ENCODE measurements around the gene GRIK5. TPM values are rescaled to one million over a fixed set of nuclear protein-coding genes. Genes with fewer than 3 reads are reported as not detected.
"Not testable (repeated sequence)": the region's sequence is repeated elsewhere in the genome, so short reads cannot be mapped to it uniquely, and the experiment has no call there.

Gene GRIK5
- total RNA-seq: 9.8 TPM

GRCh38 chr19:42069619-42070351 is at the start of gene GRIK5:
Gene GRIK5, minus strand, starts transcription at chr19:42070206. Its CDS starts 4,436 bp downstream, at chr19:42065770.
- DNase-seq (ENCODE audit: low spot score): no peak

- no peak for DNase-seq (ENCODE audit: low spot score)
Measured at GRCh38 chr19:42117076-42117475, 47.1 kb upstream of the GRIK5 start.

DNA sequence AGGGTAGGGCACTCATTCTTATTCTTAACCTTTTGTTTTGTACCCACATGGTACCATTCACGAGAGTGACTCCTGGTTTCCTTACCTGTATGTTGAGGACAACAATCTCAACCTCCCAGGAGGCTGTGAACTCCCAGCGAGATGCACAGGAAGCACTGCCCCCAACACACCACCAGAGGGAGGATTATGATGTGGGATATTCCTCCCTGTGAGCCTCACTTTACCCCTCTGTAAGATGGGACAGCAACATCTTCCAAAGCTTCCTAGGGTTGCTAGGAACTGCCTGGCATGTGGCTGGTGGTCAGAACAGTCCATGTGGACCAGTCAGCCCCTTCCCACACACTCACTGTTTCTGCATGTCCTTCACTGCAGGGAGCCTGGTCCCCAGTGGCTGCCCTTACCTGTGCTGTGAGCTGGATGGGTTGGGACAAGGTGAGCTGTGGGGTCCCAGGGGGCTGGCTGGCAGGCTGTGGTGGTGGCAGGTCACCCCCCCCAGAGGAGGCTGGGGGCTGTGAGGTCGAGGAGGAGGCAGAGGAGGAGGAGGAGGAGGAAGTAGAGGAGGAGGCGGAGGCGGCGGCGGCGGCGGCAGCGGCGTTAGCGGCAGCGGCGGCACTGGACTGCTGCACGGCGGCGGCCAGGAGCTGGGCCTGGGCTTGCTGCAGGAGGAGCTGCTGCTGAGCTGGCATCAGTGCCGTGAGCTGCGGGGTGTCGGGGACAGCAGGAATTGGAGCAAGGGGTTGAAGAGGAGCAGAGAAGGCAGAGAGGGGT is 46.5 kb upstream of the GRIK5 start:
- DNase-seq (ENCODE audit: low spot score): no peak

GRCh38 chr19:42115705-42116104 is 45.7 kb upstream of the GRIK5 start:
- no peak for DNase-seq (ENCODE audit: low spot score)

GRCh38 chr19:42115219-42115618 is 45.2 kb upstream of the GRIK5 start:
- no peak for DNase-seq (ENCODE audit: low spot score)

DNA sequence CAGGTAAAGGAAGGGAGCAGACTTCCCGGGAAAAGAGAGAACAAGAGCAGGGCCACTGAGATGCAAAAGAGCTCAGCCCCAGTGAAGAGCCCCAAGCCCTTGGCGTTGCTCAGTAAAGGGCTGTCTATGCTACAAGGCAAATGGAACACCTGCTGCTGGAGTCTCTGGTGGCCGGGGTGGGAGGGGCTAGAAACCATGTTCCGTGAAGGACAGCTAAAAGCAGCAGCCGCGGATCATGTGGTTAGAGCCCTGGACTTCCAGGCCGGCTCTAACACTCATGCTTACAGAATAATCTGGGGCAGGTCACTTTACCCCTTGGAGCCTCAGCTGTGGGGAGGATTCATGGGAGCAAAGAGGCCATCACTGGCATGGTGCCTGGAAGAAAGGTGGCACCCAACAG is 44.4 kb upstream of the GRIK5 start:
- DNase-seq (ENCODE audit: low spot score): no peak

- DNase-seq (ENCODE audit: low spot score): no peak
Measured at GRCh38 chr19:42113641-42114348, 43.8 kb upstream of the GRIK5 start.

- no peak for DNase-seq (ENCODE audit: low spot score)
Measured at GRCh38 chr19:42111811-42112210, 41.8 kb upstream of the GRIK5 start.

DNA sequence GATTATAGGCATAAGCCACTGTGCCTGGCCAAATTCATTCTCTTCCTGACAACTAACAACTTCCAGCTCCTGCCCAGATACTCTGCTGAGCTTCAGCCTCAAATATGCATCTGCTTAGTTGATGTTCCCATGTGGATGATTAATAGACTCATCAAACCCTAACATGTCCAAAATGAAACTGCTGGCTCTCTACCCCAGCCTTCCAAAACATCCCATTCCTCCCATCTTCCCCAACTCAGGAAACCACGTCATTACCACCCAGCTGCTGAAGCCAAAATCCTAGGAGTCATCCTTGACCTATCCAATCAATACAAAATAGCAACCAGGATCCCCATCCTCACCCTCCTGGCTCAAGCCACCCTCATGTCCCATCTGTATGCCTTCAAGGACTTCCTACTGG is 41.4 kb upstream of the GRIK5 start:
- no peak for DNase-seq (ENCODE audit: low spot score)

DNA sequence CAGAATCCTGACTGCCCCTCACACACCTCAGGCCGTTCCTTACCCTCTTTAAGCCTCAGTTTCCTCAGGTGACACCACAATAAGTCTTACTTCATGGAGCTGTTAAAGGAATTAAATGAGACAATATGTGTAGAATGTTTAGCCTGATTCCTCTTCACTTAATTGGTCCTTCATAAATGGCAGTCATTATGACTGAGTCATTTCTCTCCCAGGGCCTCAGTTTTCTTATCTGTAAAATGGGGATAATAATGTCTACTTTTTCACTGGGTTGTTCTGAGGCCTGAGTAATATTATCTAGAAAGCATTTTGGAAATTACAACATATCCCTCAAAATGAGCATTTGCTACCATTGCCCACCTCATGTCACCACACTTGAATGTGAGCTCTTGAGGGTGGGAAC is 40.7 kb upstream of the GRIK5 start:
- DNase-seq (ENCODE audit: low spot score): no peak

DNA sequence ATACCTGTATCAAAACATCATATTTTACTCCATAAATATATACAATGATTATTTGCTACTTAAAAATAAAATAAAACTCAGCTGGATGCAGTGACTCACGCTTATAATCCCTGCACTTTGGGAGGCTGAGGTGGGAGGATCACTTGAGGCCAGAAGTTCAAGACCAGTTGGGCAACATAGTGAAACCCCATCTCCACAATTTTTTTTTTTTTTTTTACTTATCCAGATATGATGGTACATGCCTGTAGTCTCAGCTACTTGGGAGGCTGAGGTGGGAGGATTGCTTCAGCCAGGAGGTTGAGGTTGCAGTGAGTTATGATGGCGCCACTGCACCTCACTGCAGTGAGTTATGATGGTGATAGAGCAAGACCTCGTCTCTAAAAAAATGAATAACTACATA is 39.9 kb upstream of the GRIK5 start:
- no peak for DNase-seq (ENCODE audit: low spot score)

DNA sequence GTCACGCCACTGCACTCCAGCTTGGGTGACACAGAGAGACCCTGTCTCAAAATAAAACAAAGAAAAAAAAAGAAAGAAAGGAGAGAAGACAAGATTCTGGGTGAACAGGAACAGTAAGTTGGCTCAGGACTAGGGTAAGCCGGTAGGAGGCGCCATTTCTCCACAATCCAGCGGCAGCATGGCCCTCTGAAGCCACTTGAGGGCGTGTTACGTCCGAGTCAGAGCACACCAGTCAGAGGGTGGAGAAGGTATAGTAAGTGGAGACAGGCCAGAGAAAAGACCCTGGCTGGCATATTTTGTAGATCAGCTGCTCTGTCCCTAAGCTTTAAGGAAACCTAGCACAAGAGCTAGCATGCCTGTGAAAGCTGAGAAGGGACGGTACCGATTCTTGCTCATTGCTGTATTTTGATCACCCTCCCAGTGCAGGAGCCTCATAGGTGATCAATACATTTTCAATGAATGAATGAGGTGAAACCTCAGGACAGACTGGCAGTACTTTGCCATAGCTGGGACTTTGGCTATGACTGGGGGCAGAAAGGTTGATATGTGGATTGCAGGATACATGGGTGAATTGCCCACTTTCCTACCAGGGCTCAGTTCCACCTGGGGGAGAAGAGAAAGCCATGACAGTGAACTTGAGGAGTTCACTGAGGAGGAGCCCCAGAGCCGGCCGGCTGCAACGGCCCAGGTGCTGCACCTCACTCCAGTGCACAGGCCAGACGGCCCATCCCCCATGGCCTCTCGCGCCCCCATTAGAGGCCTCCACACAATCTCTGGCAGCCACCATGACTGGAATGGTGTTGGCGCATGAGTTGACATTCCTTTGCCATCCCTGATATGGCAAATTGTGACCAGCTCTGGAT is 38.8 kb upstream of the GRIK5 start:
- peak; percentile 85 for DNase-seq (ENCODE audit: low spot score)

GRCh38 chr19:42105368-42105767 is 35.4 kb upstream of the GRIK5 start:
- DNase-seq (ENCODE audit: low spot score): no peak

- no peak for DNase-seq (ENCODE audit: low spot score)
Measured at GRCh38 chr19:42102877-42103276, 32.9 kb upstream of the GRIK5 start.

DNA sequence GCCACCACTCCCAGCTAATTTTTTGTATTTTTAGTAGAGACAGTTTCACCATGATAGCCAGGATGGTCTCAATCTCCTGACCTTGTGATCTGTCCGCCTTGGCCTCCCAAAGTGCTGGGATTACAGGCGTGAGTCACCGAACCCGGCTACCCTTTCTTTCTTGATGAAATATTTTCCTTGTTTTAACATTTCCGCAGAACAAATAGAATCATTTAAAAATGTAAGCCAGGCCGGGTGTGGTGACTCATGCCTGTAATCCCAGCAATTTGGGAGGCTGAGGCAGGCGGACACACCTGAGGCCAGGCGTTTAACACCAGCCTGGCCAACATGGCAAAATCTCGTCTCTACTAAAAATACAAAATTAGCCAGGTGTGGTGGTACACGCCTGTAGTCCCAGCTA is 30.2 kb upstream of the GRIK5 start:
- not testable (repeated sequence) for DNase-seq (ENCODE audit: low spot score)

DNA sequence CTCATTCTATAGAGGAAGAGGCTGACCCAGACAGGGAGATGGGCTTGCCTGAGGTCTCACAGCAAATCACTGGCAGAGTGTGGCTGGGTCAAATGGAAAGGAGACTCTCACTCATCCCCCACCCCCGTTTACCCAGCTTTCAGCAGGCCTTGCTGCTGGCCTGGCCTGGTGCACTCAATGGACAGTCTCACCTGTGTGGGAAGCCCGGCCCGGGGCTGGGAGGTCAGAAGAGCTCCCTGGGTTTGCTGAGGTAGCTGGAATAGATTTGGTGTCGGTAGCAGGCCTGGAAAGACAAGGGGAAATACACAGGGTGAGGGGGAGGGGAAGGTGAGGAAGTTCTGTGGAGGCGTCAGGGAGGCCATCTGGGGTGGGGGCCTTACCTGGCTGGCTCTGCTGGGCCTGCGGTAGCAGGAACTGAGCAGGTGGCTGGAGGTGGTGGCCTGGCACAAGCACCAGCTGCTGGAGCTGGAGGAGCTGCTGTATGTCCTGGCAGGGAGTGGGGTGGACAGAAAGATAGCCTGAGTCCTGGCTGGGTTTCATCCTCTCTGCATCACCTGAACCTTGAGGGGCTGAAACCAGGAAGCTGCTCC is 29.4 kb upstream of the GRIK5 start:
- DNase-seq (ENCODE audit: low spot score): no peak

DNA sequence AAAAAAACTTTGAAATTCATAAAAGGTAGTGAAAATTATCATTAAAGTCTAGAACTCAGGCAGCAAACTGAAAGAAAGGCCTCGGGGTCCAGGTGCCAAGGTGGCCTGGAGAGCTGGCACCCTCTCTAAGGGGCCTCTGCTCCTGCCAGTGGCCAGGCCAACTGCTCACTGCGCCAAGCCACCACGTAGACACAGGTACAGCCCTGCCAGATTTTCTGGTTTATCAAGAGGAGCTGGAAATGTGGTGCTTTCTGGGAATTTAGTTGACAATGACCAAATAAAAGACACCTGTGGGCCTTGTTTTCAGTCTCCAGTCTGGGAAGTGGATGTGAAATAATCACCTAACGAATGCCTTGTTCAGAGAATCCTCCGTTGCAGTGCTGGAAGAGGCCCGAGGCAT is 28.8 kb upstream of the GRIK5 start:
- DNase-seq (ENCODE audit: low spot score): no peak

- no peak for DNase-seq (ENCODE audit: low spot score)
Measured at GRCh38 chr19:42097461-42097860, 27.5 kb upstream of the GRIK5 start.

DNA sequence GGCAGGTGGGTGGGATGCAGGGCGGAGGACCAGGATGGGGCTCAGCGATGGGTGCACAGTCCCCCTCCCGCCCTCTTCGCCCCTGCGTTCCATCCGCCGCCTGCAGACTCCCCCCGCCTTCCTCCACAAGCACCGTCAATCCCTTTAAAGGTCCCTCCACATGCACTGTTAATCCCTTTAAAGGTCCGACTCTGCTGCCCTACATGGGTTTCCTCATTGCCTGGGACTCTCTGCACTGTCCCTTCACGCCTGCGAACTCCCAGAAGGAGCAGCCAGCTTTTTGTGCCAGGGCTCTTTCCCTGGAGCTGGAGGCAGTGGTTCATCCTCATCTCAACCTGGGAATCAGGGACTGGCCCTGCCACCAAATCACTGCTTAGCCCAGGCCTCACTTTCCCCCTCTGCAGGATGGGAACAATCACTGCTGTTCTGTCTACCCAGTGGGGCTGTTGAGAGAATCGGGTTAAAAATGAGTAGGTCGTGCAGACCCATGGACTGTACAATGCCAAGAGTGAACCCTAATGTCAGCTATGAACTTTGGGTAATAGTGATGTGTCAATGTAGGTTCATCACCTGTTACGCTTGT is 26.3 kb upstream of the GRIK5 start:
- no peak for DNase-seq (ENCODE audit: low spot score)

DNA sequence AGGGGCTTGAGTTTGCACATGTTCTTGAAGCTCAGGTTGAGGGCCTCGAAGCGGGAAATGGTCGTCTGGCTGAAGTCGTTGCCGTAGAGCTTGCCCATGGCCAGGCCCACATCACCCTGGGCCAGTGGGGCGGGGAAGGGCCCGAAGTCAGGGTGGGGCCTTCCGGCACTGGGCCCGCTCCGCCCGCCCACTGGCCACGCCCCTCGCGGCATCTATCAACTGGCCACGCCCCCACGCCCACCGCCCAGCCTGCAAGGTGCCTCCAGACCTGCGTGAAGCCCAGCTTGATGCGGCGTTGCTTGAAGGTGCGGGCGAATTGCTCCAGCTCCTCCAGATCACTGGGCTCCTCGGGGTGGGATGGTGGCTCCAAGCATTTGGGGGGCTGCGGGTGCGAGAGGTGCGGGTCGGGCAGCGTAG is 25.8 kb upstream of the GRIK5 start:
- DNase-seq (ENCODE audit: low spot score): no peak
